ENCODE results near the gene AFTPH. TPM values are rescaled to one million over a fixed set of nuclear protein-coding genes. Genes with fewer than 3 reads are reported as not detected.

AFTPH gene
- total RNA-seq, 1 experiment from 2014 or later = 17.9 TPM

- no peak for DNase-seq (ENCODE audit: low read depth, low spot score)
- no peak; the same call in 1 of the 2 replicates for ATAC-seq
- H3K27ac ChIP-seq (ENCODE audit: low read length) = no peak overlapping the region
- in situ Hi-C loops (cut with HindIII; ENCODE audit: low pct_unique_long_range_greater_than_20kb, low sequenced_read_pairs) = no loop called here
- ChIA-PET CTCF (no interaction called here), POLR2A (no interaction called here)
- H3K27me3 ChIP-seq (ENCODE audit: control insufficient read depth, insufficient read depth, low read length) = no peaks in the 10 kb centered on the region
- no TSS peak for BruUV-seq (replicated peaks)
- H3K9me3 ChIP-seq (ENCODE audit: control insufficient read depth, insufficient read depth, low read depth, low read length) = no peaks in the 10 kb centered on the region
- no peaks in the 10 kb centered on the region for H3K4me1 ChIP-seq (ENCODE audit: control insufficient read depth, insufficient read depth, low read length)
- TF ChIP-seq POLR2AphosphoS5 (IDR thresholded peaks at IDR 0.05; ENCODE audit: low read depth, low read length) = no peak
- no peak for TF ChIP-seq REST (IDR thresholded peaks at IDR 0.05; ENCODE audit: insufficient read depth in 1 of 2, low read depth in 2 of 2, low read length in 1 of 2)
- TF ChIP-seq SIN3A (IDR thresholded peaks at IDR 0.05; ENCODE audit: borderline replicate concordance, insufficient read depth, low read depth, low read length) = no peak
- TF ChIP-seq CTCF (IDR thresholded peaks at IDR 0.05) = no peak
- TF ChIP-seq TCF7L2 (IDR thresholded peaks at IDR 0.05; ENCODE audit: low read depth, low read length) = no peak
- intact Hi-C loops (cut with micrococcal nuclease; ENCODE audit: unreplicated experiment) = no loop called here
- no peak overlapping the region for H3K4me3 ChIP-seq (ENCODE audit: low read depth in 2 of 2, low read length in 2 of 2)
- H3K36me3 ChIP-seq (ENCODE audit: control insufficient read depth, insufficient read depth, low read length) = peaks cover 10% of the 10 kb centered on the region
These were observed 57.8 kb downstream of the AFTPH start for GRCh38 chr2:64581777-64582539.

- in situ Hi-C loops (cut with HindIII; ENCODE audit: low pct_unique_long_range_greater_than_20kb, low sequenced_read_pairs) = no loop called here
These were observed 58.7 kb downstream of the AFTPH start for GRCh38 chr2:64582774-64583340.

More at GRCh38 chr2:64582774-64583340, 58.7 kb downstream of the AFTPH start:
- H3K27ac ChIP-seq (ENCODE audit: low read length) = no peak overlapping the region
- POLR2A ChIA-PET = interaction anchor here (0.6 to 0.7 kb wide), 3 partner anchors 57 to 195 kb away, joined by 4 to 11 read pairs (median 4); no protein-coding TSS in a partner anchor
- H3K27me3 ChIP-seq (ENCODE audit: control insufficient read depth, insufficient read depth, low read length) = no peaks in the 10 kb centered on the region
- peaks cover 13% of the 10 kb centered on the region for H3K36me3 ChIP-seq (ENCODE audit: control insufficient read depth, insufficient read depth, low read length)
- ATAC-seq (no peak), DNase-seq (ENCODE audit: low read depth, low spot score) (no peak)
- CTCF ChIA-PET = interaction anchor here (0.6 kb wide), 1 partner anchor 59 kb away, joined by 15 read pairs; no protein-coding TSS in a partner anchor
- no peaks in the 10 kb centered on the region for H3K9me3 ChIP-seq (ENCODE audit: control insufficient read depth, insufficient read depth, low read depth, low read length)
- no peaks in the 10 kb centered on the region for H3K4me1 ChIP-seq (ENCODE audit: control insufficient read depth, insufficient read depth, low read length)
- H3K4me3 ChIP-seq (ENCODE audit: low read depth in 2 of 2, low read length in 2 of 2) = no peak overlapping the region
- intact Hi-C loops (cut with micrococcal nuclease; ENCODE audit: unreplicated experiment) = no loop called here
- TF ChIP-seq CTCF (IDR thresholded peaks at IDR 0.05) = no peak
- no peak for TF ChIP-seq REST (IDR thresholded peaks at IDR 0.05; ENCODE audit: insufficient read depth in 1 of 2, low read depth in 2 of 2, low read length in 1 of 2)
- TF ChIP-seq POLR2AphosphoS5 (IDR thresholded peaks at IDR 0.05; ENCODE audit: low read depth, low read length) = no peak
- no peak for TF ChIP-seq TCF7L2 (IDR thresholded peaks at IDR 0.05; ENCODE audit: low read depth, low read length)
- no peak for TF ChIP-seq SIN3A (IDR thresholded peaks at IDR 0.05; ENCODE audit: borderline replicate concordance, insufficient read depth, low read depth, low read length)
- BruUV-seq (replicated peaks) = no TSS peak
